ENCODE results near the gene KRTAP12-2.
"Not testable (repeated sequence)": the region's sequence is repeated elsewhere in the genome, so short reads cannot be mapped to it uniquely, and the experiment has no call there.

The KRTAP12-2 gene

DNA sequence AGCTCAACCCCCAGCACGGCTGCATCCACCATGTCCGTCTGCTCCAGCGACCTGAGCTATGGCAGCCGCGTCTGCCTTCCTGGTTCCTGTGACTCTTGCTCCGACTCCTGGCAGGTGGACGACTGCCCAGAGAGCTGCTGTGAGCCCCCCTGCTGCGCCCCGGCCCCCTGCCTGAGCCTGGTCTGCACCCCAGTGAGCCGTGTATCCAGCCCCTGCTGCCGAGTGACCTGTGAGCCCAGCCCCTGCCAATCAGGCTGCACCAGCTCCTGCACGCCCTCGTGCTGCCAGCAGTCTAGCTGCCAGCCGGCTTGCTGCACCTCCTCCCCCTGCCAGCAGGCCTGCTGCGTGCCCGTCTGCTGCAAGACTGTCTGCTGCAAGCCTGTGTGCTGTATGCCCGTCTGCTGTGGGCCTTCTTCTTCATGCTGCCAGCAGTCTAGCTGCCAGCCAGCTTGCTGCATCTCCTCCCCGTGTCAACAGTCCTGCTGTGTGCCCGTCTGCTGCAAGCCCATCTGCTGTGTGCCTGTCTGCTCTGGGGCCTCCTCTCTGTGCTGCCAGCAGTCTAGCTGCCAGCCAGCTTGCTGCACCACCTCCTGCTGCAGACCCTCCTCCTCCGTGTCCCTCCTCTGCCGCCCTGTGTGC lies 30.6 kb upstream of the KRTAP12-2 start, which contains the start of gene KRTAP10-12:
KRTAP10-12 (plus strand) TSS at position 1 of the 639 bp plus-strand sequence; CDS start at position 31, 30 bp downstream.
- CTCF ChIA-PET: interaction anchor here (1.4 kb wide), 1 partner anchor 96 kb away, joined by 3 read pairs; no protein-coding TSS in a partner anchor
- not testable (repeated sequence) for DNase-seq

GRCh38 chr21:44696572-44696971 lies 29.8 kb upstream of the KRTAP12-2 start:
- Mint-ChIP-seq H3K4me1 (peaks cover 3% of the 10 kb centered on the region), H3K27me3 (peaks cover 69% of the 10 kb centered on the region), H3K4me3 (no peak overlapping the region), H3K27ac (no peak overlapping the region), H3K9me3 (peaks cover 10% of the 10 kb centered on the region), H3K36me3 (no peaks in the 10 kb centered on the region)
- CTCF ChIA-PET: interaction anchor here (1.4 kb wide), 1 partner anchor 97 kb away, joined by 3 read pairs; no protein-coding TSS in a partner anchor
- DNase-seq: no peak

More for the DNA sequence above, 30.6 kb upstream of the KRTAP12-2 start, which contains the start of gene KRTAP10-12:
- H3K4me1 Mint-ChIP-seq, H3K36me3 Mint-ChIP-seq, H3K27ac Mint-ChIP-seq, H3K4me3 Mint-ChIP-seq: not testable (repeated sequence)
- H3K9me3 Mint-ChIP-seq: peaks cover 10% of the 10 kb centered on the region
- H3K27me3 Mint-ChIP-seq: peaks cover 76% of the 10 kb centered on the region

DNA sequence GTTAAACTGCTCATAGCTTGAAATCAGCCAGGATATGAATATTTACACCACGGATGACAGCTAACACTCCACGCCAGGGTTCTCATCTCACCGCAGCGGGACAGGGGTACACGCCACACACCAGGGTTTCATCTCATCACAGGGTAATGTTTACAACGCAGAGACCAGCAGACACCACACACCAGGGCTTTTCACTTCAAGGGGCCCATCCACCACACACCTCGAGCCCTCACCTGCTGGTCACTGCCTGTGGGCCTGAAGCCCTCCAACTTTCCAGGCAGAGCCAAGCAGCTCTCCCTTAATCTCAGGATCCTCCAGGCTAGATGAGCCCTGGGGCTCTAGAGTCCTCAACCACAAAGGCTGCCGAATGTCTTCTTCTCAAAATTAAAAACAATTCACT lies 28.9 kb upstream of the KRTAP12-2 start:
- no peaks in the 10 kb centered on the region for H3K36me3 Mint-ChIP-seq
- DNase-seq: no peak
- H3K4me1 Mint-ChIP-seq: peaks cover 3% of the 10 kb centered on the region
- H3K27me3 Mint-ChIP-seq: peaks cover 64% of the 10 kb centered on the region
- H3K4me3 Mint-ChIP-seq: no peak overlapping the region
- CTCF ChIA-PET: no interaction called here
- H3K27ac Mint-ChIP-seq: no peak overlapping the region
- peaks cover 10% of the 10 kb centered on the region for H3K9me3 Mint-ChIP-seq

- H3K4me3 Mint-ChIP-seq: no peak overlapping the region
- no peaks in the 10 kb centered on the region for H3K36me3 Mint-ChIP-seq
- no peak overlapping the region for H3K27ac Mint-ChIP-seq
- H3K27me3 Mint-ChIP-seq: peaks cover 63% of the 10 kb centered on the region
- H3K4me1 Mint-ChIP-seq: peaks cover 3% of the 10 kb centered on the region
- CTCF ChIA-PET: no interaction called here
- H3K9me3 Mint-ChIP-seq: peaks cover 10% of the 10 kb centered on the region
- no peak for DNase-seq
Observed at GRCh38 chr21:44695184-44695583, 28.5 kb upstream of the KRTAP12-2 start.

- H3K27ac Mint-ChIP-seq: no peak overlapping the region
- H3K27me3 Mint-ChIP-seq: peaks cover 63% of the 10 kb centered on the region
- H3K36me3 Mint-ChIP-seq: no peaks in the 10 kb centered on the region
- no peak overlapping the region for H3K4me3 Mint-ChIP-seq
- CTCF ChIA-PET: interaction anchor here (0.9 kb wide), 1 partner anchor 48 kb away, joined by 3 read pairs; no protein-coding TSS in a partner anchor
- peaks cover 10% of the 10 kb centered on the region for H3K9me3 Mint-ChIP-seq
- peaks cover 3% of the 10 kb centered on the region for H3K4me1 Mint-ChIP-seq
- no peak for DNase-seq
Observed at GRCh38 chr21:44694776-44695175, 28.0 kb upstream of the KRTAP12-2 start.

DNA sequence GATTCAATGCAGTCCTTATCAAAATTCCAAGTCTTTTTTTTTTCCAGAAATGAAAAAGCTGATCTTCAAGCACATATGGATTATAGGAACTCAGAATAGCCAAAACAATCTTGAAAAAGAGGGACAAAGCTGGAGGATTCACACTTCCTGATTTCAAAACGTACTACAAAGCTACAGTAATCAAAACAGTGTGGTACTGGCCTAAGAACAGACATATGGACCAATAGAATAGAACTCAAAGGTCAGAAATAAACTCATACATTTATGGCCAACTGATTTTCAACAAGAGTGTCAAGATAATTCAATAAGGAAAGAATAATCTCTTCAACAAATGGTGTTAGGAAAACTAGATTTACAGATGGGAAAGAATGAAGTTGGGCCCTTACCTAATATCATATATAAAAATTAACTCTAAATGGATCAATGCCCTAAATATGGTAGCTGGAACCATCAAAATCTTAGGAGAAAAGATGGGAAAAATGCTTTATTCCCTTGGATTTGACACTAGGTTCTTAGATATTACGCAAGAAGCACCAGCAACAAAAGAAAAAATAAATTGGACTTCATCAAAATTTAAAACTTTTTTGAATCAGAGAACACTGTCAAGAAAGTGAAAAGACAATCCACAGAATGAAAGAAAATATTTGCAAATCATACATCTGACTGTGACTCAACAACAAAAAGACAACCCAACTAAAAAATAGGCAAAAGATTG lies 26.2 kb upstream of the KRTAP12-2 start:
- Mint-ChIP-seq H3K4me3 (no peak overlapping the region), H3K27me3 (peaks cover 57% of the 10 kb centered on the region), H3K36me3 (no peaks in the 10 kb centered on the region), H3K27ac (no peak overlapping the region), H3K4me1 (peaks cover 3% of the 10 kb centered on the region), H3K9me3 (peaks cover 10% of the 10 kb centered on the region)
- CTCF ChIA-PET: no interaction called here
- DNase-seq: no peak

- CTCF ChIA-PET: no interaction called here
- no peak for DNase-seq
- Mint-ChIP-seq H3K4me1 (peaks cover 4% of the 10 kb centered on the region), H3K36me3 (no peaks in the 10 kb centered on the region), H3K27me3 (peaks cover 57% of the 10 kb centered on the region), H3K4me3 (no peak overlapping the region), H3K9me3 (peaks cover 10% of the 10 kb centered on the region), H3K27ac (no peak overlapping the region)
Observed at GRCh38 chr21:44691686-44692085, 25.0 kb upstream of the KRTAP12-2 start.

GRCh38 chr21:44689740-44690139 lies 23.0 kb upstream of the KRTAP12-2 start:
- H3K9me3 Mint-ChIP-seq: peaks cover 10% of the 10 kb centered on the region

DNA sequence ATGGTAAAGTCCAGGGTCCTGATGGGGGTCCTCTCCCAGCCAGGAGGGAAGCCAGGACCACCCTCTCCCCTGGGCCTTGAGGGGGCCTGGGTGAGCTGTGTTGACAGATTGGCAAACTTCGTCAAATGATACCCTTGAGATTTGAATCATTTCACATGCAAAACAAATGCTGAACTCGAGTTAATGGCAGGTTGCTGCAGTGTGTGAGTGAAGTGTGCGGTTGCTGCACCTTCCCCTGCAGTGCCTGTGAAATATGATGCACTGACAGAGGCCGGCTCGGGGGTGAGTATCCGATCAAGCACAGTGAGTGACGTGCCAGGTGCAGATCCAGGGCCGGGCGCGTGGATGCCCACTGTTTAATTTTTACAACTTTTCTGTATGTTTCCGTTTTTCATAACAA lies 20.9 kb upstream of the KRTAP12-2 start:
- H3K4me1 Mint-ChIP-seq: peaks cover 7% of the 10 kb centered on the region
- CTCF ChIA-PET: no interaction called here
- H3K36me3 Mint-ChIP-seq: no peaks in the 10 kb centered on the region
- H3K4me3 Mint-ChIP-seq: no peak overlapping the region
- H3K27me3 Mint-ChIP-seq: peaks cover 46% of the 10 kb centered on the region
- H3K27ac Mint-ChIP-seq: no peak overlapping the region
- H3K9me3 Mint-ChIP-seq: peaks cover 4% of the 10 kb centered on the region
- DNase-seq: no peak

More at GRCh38 chr21:44689740-44690139, 23.0 kb upstream of the KRTAP12-2 start:
- peaks cover 42% of the 10 kb centered on the region for H3K27me3 Mint-ChIP-seq
- peaks cover 10% of the 10 kb centered on the region for H3K4me1 Mint-ChIP-seq
- H3K36me3 Mint-ChIP-seq, CTCF ChIA-PET, DNase-seq, H3K4me3 Mint-ChIP-seq, H3K27ac Mint-ChIP-seq: not testable (repeated sequence)

DNA sequence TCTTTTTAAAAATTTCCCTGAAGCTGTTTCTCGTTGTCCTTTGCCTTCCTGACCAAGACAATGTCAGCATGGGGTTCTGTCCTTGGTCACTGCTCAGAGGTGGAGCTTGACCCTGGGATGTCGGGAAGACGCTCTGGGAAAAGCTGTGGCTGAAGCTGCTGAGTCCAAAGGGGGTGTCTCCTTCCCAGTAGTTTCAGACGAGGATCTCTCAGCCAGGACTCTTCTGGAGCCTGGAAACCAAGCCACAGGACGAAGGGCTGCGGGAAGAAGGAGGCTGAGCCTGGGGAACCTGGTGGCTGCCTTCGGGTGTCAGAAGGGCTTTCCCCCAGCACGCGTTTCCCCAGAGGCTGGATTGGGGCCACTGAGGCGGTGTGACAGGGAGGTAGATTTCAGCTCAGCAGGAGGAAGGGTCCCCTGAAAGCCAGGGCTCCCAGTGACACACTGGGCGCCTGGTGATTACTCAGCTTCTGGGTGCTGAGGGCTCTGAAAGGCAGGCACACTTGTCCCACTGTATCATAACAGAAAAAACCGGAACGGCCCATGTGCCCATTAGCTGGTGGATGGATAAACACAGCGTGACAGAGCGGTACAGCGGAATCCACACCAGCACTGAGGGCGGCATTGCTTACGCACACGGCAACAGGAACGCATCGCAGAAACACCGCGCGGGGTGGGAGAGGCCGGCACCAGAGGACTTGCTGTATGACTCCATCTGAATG lies 20.3 kb upstream of the KRTAP12-2 start:
- Mint-ChIP-seq H3K27me3 (peaks cover 49% of the 10 kb centered on the region), H3K4me1 (peaks cover 7% of the 10 kb centered on the region), H3K4me3 (no peak overlapping the region), H3K36me3 (no peaks in the 10 kb centered on the region), H3K27ac (no peak overlapping the region), H3K9me3 (no peaks in the 10 kb centered on the region)
- no peak for DNase-seq
- CTCF ChIA-PET: no interaction called here

GRCh38 chr21:44686000-44686781 lies 19.5 kb upstream of the KRTAP12-2 start:
- peaks cover 53% of the 10 kb centered on the region for H3K27me3 Mint-ChIP-seq
- no peak overlapping the region for H3K4me3 Mint-ChIP-seq
- no peak for DNase-seq
- H3K4me1 Mint-ChIP-seq: peaks cover 7% of the 10 kb centered on the region
- H3K36me3 Mint-ChIP-seq: no peaks in the 10 kb centered on the region
- H3K27ac Mint-ChIP-seq: no peak overlapping the region
- CTCF ChIA-PET: no interaction called here
- H3K9me3 Mint-ChIP-seq: no peaks in the 10 kb centered on the region

GRCh38 chr21:44685050-44685449 lies 18.3 kb upstream of the KRTAP12-2 start:
- H3K27ac Mint-ChIP-seq, H3K36me3 Mint-ChIP-seq, H3K4me3 Mint-ChIP-seq, DNase-seq, H3K9me3 Mint-ChIP-seq, CTCF ChIA-PET, H3K4me1 Mint-ChIP-seq: not testable (repeated sequence)
- peaks cover 43% of the 10 kb centered on the region for H3K27me3 Mint-ChIP-seq

GRCh38 chr21:44684483-44684882 lies 17.8 kb upstream of the KRTAP12-2 start:
- CTCF ChIA-PET: no interaction called here
- no peak overlapping the region for H3K27ac Mint-ChIP-seq
- H3K4me3 Mint-ChIP-seq: no peak overlapping the region
- H3K36me3 Mint-ChIP-seq: no peaks in the 10 kb centered on the region
- H3K9me3 Mint-ChIP-seq: no peaks in the 10 kb centered on the region
- H3K4me1 Mint-ChIP-seq: peaks cover 7% of the 10 kb centered on the region
- no peak for DNase-seq
- peaks cover 37% of the 10 kb centered on the region for H3K27me3 Mint-ChIP-seq

- Mint-ChIP-seq H3K27me3 (peaks cover 37% of the 10 kb centered on the region), H3K4me3 (no peak overlapping the region), H3K9me3 (no peaks in the 10 kb centered on the region), H3K27ac (no peak overlapping the region), H3K4me1 (peaks cover 7% of the 10 kb centered on the region), H3K36me3 (no peaks in the 10 kb centered on the region)
- DNase-seq: no peak
- CTCF ChIA-PET: no interaction called here
Observed at GRCh38 chr21:44684077-44684476, 17.4 kb upstream of the KRTAP12-2 start.

All from activated naive CD4-positive, alpha-beta T cell treated with anti-CD3 and anti-CD28 coated beads, Interleukin-2, amount 10 ng/mL, durations not matched to agents 7 days and 5 days (primary cell).